Vagina (tissue), 2 donors: Measurements from ENCODE around the gene SCAPER.

Source experiments
- POLR2A ChIP-seq, 2 donors: fragments of 450-650 bp; IDR thresholded peaks; one replicate each; pipeline ENCODE4 v1.6.1; 2017; ENCODE audit warnings: antibody characterized with exemption in 2 of 2, mild to moderate bottlenecking in 2 of 2, moderate library complexity in 2 of 2
- POLR2AphosphoS5 ChIP-seq, 2 donors: sonication (generic); formaldehyde crosslinking; IDR thresholded peaks; one replicate each; pipeline ENCODE4 v1.9.0; 2017; ENCODE audit warnings: antibody characterized with exemption in 2 of 2, mild to moderate bottlenecking in 2 of 2, low read depth in 1 of 2; ENCODE audit not compliant: insufficient read depth in 1 of 2
- TF ChIP-seq, protein P1 (sequence below), 3 experiments: fragments of 450-650 bp in 2 of 3; fragments of 200-600 bp in 1 of 3; sonication (generic) in 1 of 3; IDR thresholded peaks; one replicate each; pipeline ENCODE4 v1.5.1; 2017 to 2019; ENCODE audit warnings: antibody characterized with exemption in 3 of 3, mild to moderate bottlenecking in 2 of 3, moderate library complexity in 2 of 3

- TF ChIP-seq POLR2AphosphoS5 (IDR thresholded peaks at IDR 0.05; ENCODE audit: insufficient read depth in 1 of 2, low read depth in 1 of 2) (no peak), POLR2A (IDR thresholded peaks at IDR 0.05) (no peak)
- TF ChIP-seq, protein P1, sequence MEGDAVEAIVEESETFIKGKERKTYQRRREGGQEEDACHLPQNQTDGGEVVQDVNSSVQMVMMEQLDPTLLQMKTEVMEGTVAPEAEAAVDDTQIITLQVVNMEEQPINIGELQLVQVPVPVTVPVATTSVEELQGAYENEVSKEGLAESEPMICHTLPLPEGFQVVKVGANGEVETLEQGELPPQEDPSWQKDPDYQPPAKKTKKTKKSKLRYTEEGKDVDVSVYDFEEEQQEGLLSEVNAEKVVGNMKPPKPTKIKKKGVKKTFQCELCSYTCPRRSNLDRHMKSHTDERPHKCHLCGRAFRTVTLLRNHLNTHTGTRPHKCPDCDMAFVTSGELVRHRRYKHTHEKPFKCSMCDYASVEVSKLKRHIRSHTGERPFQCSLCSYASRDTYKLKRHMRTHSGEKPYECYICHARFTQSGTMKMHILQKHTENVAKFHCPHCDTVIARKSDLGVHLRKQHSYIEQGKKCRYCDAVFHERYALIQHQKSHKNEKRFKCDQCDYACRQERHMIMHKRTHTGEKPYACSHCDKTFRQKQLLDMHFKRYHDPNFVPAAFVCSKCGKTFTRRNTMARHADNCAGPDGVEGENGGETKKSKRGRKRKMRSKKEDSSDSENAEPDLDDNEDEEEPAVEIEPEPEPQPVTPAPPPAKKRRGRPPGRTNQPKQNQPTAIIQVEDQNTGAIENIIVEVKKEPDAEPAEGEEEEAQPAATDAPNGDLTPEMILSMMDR (IDR thresholded peaks at IDR 0.05): no peak
Observed at GRCh38 chr15:76468722-76469121, 436.4 kb downstream of the SCAPER start.
